Panc1 (cell line): ENCODE measurements around the gene RAPGEF1. TPM values are rescaled to one million over a fixed set of nuclear protein-coding genes. Genes with fewer than 3 reads are reported as not detected.

Experiments
- ATAC-seq: fragments of 200-7000 bp; cut with Tn5 transposase; 2 replicates; pipeline ENCODE4 v1.9.1; 2020; ENCODE audit warnings: mild to moderate bottlenecking, moderate library complexity
- BruUV-seq: library from RNA; stranded (reverse); fragments of 400-500 nt; replicated peaks from 2 replicates; lab custom pipeline; 2021; lab: Mats Ljungman, UMichigan
- CTCF ChIA-PET: fragments of 300-600 bp; sonication (Branson Sonifier 250); formaldehyde crosslinking; loops from one replicate; lab custom pipeline; 2022; ENCODE audit warnings: antibody characterized with exemption; lab: Charles Lee
- POLR2A ChIA-PET: fragments of 300-600 bp; sonication (Branson Sonifier 250); formaldehyde crosslinking; loops from one replicate; lab custom pipeline; 2022; ENCODE audit warnings: antibody characterized with exemption; lab: Charles Lee
- DNase-seq: peaks from one replicate; pipeline ENCODE4 v3.0.0-alpha.2; 2010; ENCODE audit warnings: low read depth, low spot score
- H3K27ac ChIP-seq: 2 replicates; pipeline ENCODE4 v1.5.1; 2011; ENCODE audit warnings: mild to moderate bottlenecking, low read length, inconsistent platforms
- H3K27me3 ChIP-seq: fragments of 200-500 bp; sonication (Bioruptor generic); 2 replicates; pipeline ENCODE4 v1.6.0; 2014; ENCODE audit warnings: low read length, inconsistent platforms; ENCODE audit not compliant: control insufficient read depth, insufficient read depth
- H3K36me3 ChIP-seq: fragments of 200-500 bp; sonication (Bioruptor generic); 2 replicates; pipeline ENCODE4 v1.5.1; 2014; ENCODE audit warnings: inconsistent platforms, mild to moderate bottlenecking, low read length, moderate library complexity; ENCODE audit not compliant: control insufficient read depth, insufficient read depth
- H3K4me1 ChIP-seq: 2 replicates; pipeline ENCODE4 v1.5.1; 2011; ENCODE audit warnings: inconsistent platforms, mild to moderate bottlenecking, low read length, moderate library complexity; ENCODE audit not compliant: control insufficient read depth, insufficient read depth
- H3K4me3 ChIP-seq, 2 experiments: 2 replicates each; pipeline ENCODE4 v1.5.1; 2011 to 2012; ENCODE audit warnings: low read depth in 2 of 2, low read length in 2 of 2, mild to moderate bottlenecking in 2 of 2, inconsistent platforms in 1 of 2, moderate library complexity in 1 of 2
- H3K9me3 ChIP-seq: fragments of 200-500 bp; sonication (Bioruptor generic); 2 replicates; pipeline ENCODE4 v1.5.1; 2014; ENCODE audit warnings: low read depth, mild to moderate bottlenecking, inconsistent platforms, low read length, moderate library complexity; ENCODE audit not compliant: control insufficient read depth, insufficient read depth
- CTCF ChIP-seq: fragments of 450-650 bp; IDR thresholded peaks from 2 replicates; pipeline ENCODE4 v1.5.1; 2017; ENCODE audit warnings: mild to moderate bottlenecking
- POLR2AphosphoS5 ChIP-seq: IDR thresholded peaks from 2 replicates; pipeline ENCODE4 v1.6.1; 2012; ENCODE audit warnings: mild to moderate bottlenecking, low read depth, low read length, moderate library complexity
- REST ChIP-seq, 2 experiments: IDR thresholded peaks; 2 replicates each; pipeline ENCODE4 v1.6.1; 2011 to 2012; ENCODE audit warnings: low read depth in 2 of 2, control low read depth in 1 of 2, low read length in 1 of 2, mild to moderate bottlenecking in 1 of 2, moderate library complexity in 1 of 2; ENCODE audit not compliant: insufficient read depth in 1 of 2
- SIN3A ChIP-seq: IDR thresholded peaks from 2 replicates; pipeline ENCODE4 v1.6.1; 2012; ENCODE audit warnings: low read depth, mild to moderate bottlenecking, low read length, moderate library complexity, borderline replicate concordance; ENCODE audit not compliant: insufficient read depth
- TCF7L2 ChIP-seq: IDR thresholded peaks from 2 replicates; pipeline ENCODE4 v1.6.1; 2011; ENCODE audit warnings: mild to moderate bottlenecking, low read depth, low read length, inconsistent platforms
- in situ Hi-C: cut with HindIII; loops from 2 replicates; pipeline ENCODE4 v1.10.0; 2016; ENCODE audit warnings: low sequenced_read_pairs, low pct_unique_long_range_greater_than_20kb
- intact Hi-C: fragments of 100-400 bp; cut with micrococcal nuclease; formaldehyde crosslinking; loops from one replicate; pipeline ENCODE4 v1.10.0; 2022; ENCODE audit not compliant: unreplicated experiment
- total RNA-seq: library from RNA; stranded (reverse); gene quantifications from one replicate; pipeline ENCODE4 v1.2.1, GENCODE V29; 2021; ENCODE audit not compliant: unreplicated experiment

Gene RAPGEF1
- total RNA-seq, 1 experiment from 2014 or later: 86.8 TPM

- peak; percentile 45; the same call in 1 of the 2 replicates for ATAC-seq
- H3K27me3 ChIP-seq: no peaks in the 10 kb centered on the region
- no peaks in the 10 kb centered on the region for H3K9me3 ChIP-seq
- H3K4me3 ChIP-seq: no peak overlapping the region
- peak overlapping the region; percentile 75 for H3K27ac ChIP-seq
- intact Hi-C loops (no loop called here), in situ Hi-C loops (no loop called here)
- CTCF ChIA-PET: no interaction called here
- H3K4me1 ChIP-seq: peaks cover 42% of the 10 kb centered on the region
- BruUV-seq: no TSS peak
- H3K36me3 ChIP-seq: no peaks in the 10 kb centered on the region
- POLR2A ChIA-PET: no interaction called here
- no peak for TF ChIP-seq CTCF
- TF ChIP-seq TCF7L2: no peak
- no peak for TF ChIP-seq SIN3A
- no peak for TF ChIP-seq POLR2AphosphoS5
- no peak for TF ChIP-seq REST (IDR thresholded peaks at IDR 0.05; ENCODE audit: insufficient read depth in 1 of 2, low read depth in 2 of 2, low read length in 1 of 2)
- no peak for DNase-seq
Measured at GRCh38 chr9:131727184-131727759, 12.6 kb downstream of the RAPGEF1 start.

- CTCF ChIA-PET: interaction anchor here (0.5 kb wide), 1 partner anchor 81 kb away, joined by 5 read pairs; no protein-coding TSS in a partner anchor
- POLR2A ChIA-PET: interaction anchor here (0.6 kb wide), 1 partner anchor 11 kb away, joined by 3 read pairs; no protein-coding TSS in a partner anchor
- Histone ChIP-seq H3K36me3 (no peaks in the 10 kb centered on the region), H3K4me1 (peaks cover 25% of the 10 kb centered on the region), H3K27me3 (no peaks in the 10 kb centered on the region), H3K9me3 (no peaks in the 10 kb centered on the region), H3K27ac (no peak overlapping the region), H3K4me3 (no peak overlapping the region)
- BruUV-seq: no TSS peak
- DNase-seq (no peak), ATAC-seq (no peak)
- TF ChIP-seq SIN3A (no peak), TCF7L2 (no peak), POLR2AphosphoS5 (no peak)
- intact Hi-C loops: no loop called here
- in situ Hi-C loops: no loop called here
Measured at GRCh38 chr9:131724683-131725082, 15.2 kb downstream of the RAPGEF1 start.

GRCh38 chr9:131723632-131724031, 16.2 kb downstream of the RAPGEF1 start:
- POLR2A ChIA-PET: no interaction called here
- intact Hi-C loops: no loop called here
- DNase-seq (no peak), ATAC-seq (no peak)
- in situ Hi-C loops: no loop called here
- Histone ChIP-seq H3K27ac (no peak overlapping the region), H3K36me3 (no peaks in the 10 kb centered on the region), H3K27me3 (no peaks in the 10 kb centered on the region), H3K4me3 (no peak overlapping the region), H3K9me3 (no peaks in the 10 kb centered on the region), H3K4me1 (peaks cover 23% of the 10 kb centered on the region)
- no TSS peak for BruUV-seq
- TF ChIP-seq REST (IDR thresholded peaks at IDR 0.05; ENCODE audit: insufficient read depth in 1 of 2, low read depth in 2 of 2, low read length in 1 of 2) (no peak), CTCF (no peak), SIN3A (no peak), POLR2AphosphoS5 (no peak), TCF7L2 (no peak)
- CTCF ChIA-PET: no interaction called here
